OCI-LY7 (cell line): ENCODE measurements around the gene FAM24B.

Experiments
- EZH2phosphoT487 ChIP-seq: fragments of 200-600 bp; sonication (generic); IDR thresholded peaks from 2 replicates; pipeline ENCODE4 v1.6.1; 2018; ENCODE audit warnings: low read depth, borderline replicate concordance, mild to moderate bottlenecking, mixed run types, antibody characterized with exemption, low read length, moderate library complexity, mixed read lengths
- TF ChIP-seq, protein P1 (sequence below): fragments of 200-600 bp; sonication (generic); conservative IDR thresholded peaks from 2 replicates; pipeline ENCODE4 v1.5.1; 2014; ENCODE audit warnings: mild to moderate bottlenecking, antibody characterized with exemption, low read length, moderate library complexity, mixed read lengths

DNA sequence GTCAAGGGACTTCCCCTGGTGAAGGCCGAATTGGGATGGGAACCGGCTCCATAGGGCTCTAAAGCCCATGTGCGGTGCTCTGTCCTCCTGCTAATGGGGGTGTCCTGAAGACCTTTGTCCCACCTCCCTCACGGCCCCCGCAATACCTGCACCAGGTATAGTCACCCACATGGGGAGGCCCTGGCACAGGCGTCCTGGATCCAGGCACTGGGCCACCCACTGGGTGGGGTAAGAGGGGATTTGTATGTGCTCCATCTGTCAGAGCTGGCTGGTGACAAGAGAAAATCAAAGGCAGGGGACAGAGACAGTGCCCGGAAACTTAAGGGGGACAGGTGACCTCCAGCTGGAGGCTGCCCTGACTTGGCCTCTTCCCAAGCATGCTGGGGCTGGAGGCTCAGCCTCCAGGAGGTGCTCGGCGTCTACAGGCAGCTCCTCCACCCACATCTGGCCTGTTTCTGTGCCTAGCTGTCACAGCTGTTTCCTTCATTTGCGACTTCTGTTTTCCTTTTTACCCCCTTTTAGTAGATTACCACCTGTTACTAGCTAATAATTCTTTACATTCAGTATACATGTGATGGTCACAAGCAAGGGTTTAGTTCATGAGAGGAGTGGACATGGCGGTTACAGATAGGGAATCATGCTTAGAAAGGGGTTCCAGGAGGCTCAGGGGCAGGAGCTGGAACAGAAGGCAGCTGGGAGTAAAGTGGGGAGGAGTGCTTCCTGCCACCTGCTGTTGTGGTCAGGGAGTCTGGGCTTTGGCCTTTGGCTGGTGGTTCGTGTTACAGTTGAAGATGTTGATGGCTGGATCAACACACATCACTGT, 31.4 kb downstream of the FAM24B start:
- TF ChIP-seq, protein P1, sequence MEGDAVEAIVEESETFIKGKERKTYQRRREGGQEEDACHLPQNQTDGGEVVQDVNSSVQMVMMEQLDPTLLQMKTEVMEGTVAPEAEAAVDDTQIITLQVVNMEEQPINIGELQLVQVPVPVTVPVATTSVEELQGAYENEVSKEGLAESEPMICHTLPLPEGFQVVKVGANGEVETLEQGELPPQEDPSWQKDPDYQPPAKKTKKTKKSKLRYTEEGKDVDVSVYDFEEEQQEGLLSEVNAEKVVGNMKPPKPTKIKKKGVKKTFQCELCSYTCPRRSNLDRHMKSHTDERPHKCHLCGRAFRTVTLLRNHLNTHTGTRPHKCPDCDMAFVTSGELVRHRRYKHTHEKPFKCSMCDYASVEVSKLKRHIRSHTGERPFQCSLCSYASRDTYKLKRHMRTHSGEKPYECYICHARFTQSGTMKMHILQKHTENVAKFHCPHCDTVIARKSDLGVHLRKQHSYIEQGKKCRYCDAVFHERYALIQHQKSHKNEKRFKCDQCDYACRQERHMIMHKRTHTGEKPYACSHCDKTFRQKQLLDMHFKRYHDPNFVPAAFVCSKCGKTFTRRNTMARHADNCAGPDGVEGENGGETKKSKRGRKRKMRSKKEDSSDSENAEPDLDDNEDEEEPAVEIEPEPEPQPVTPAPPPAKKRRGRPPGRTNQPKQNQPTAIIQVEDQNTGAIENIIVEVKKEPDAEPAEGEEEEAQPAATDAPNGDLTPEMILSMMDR = no peak
- TF ChIP-seq EZH2phosphoT487 = no peak
